Adrenal gland (tissue), 12 donors: ENCODE measurements around the gene ZNF487. TPM values are rescaled to one million over a fixed set of nuclear protein-coding genes. Genes with fewer than 3 reads are reported as not detected.

ENCODE experiments used
- DNase-seq, 7 donors: peaks; one replicate each; pipeline ENCODE4 v3.0.0-alpha.2; 2019 to 2020
- H3K27ac ChIP-seq, 5 donors: fragments of 200-600 bp; sonication (generic) in 4 of 5; 1 replicate in 3 of 5; 2 replicates in 2 of 5; pipeline versions ENCODE4 v1.5.1 to v1.8.0; 2016 to 2020; ENCODE audit warnings: mild to moderate bottlenecking in 1 of 5
- H3K27me3 ChIP-seq: fragments of 200-600 bp; 2 replicates; pipeline ENCODE4 v1.8.0; 2021
- H3K36me3 ChIP-seq, 2 donors: fragments of 200-600 bp; replicated peaks in 1 of 2; 1 replicate in 1 of 2; 2 replicates in 1 of 2; pipeline versions ENCODE4 v1.5.1 to v1.8.0; 2018 to 2022
- H3K4me1 ChIP-seq, 2 donors: fragments of 200-600 bp; replicated peaks in 1 of 2; 1 replicate in 1 of 2; 2 replicates in 1 of 2; pipeline versions ENCODE4 v1.5.1 to v1.8.0; 2018 to 2021
- H3K4me3 ChIP-seq, 4 donors: fragments of 200-600 bp; sonication (generic) in 3 of 4; one replicate each; pipeline ENCODE4 v1.5.1; 2016 to 2018
- H3K9me3 ChIP-seq, 3 donors: fragments of 200-600 bp; sonication (generic) in 1 of 3; replicated peaks in 1 of 3; 1 replicate in 2 of 3; 2 replicates in 1 of 3; pipeline versions ENCODE4 v1.5.1 to v1.8.0; 2016 to 2021
- CTCF ChIP-seq, 6 experiments: fragments of 450-650 bp in 4 of 6; fragments of 200-600 bp in 2 of 6; sonication (generic) in 1 of 6; IDR thresholded peaks; 1 replicate in 5 of 6; 2 replicates in 1 of 6; pipeline versions ENCODE4 v1.5.1 to v1.8.0; 2016 to 2021; ENCODE audit warnings: antibody characterized with exemption in 6 of 6, mild to moderate bottlenecking in 2 of 6, moderate library complexity in 1 of 6
- POLR2A ChIP-seq, 2 donors: fragments of 450-650 bp; IDR thresholded peaks; one replicate each; pipeline ENCODE4 v1.6.1; 2017; ENCODE audit warnings: antibody characterized with exemption in 2 of 2, mild to moderate bottlenecking in 2 of 2, moderate library complexity in 1 of 2
- WGBS, 4 donors: extraction: QIAGEN DNeasy Blood & Tissue Kit in 2 of 4; methylation state at CpG; one replicate each; pipeline versions ENCODE4 v1.1.5 to v1.1.7; 2013 to 2017; 5-methylcytosine and 5-hydroxymethylcytosine counted together
- intact Hi-C, 2 donors: fragments of 100-400 bp; cut with DNase I; formaldehyde crosslinking; loops; one replicate each; pipeline versions ENCODE4 v1.14.1 to v1.15.0; 2022 to 2023
- polyA plus RNA-seq, 3 donors: library from polyadenylated mRNA; stranded (reverse); fragments of 200-250 nt in 2 of 3; fragments of 350-450 nt in 1 of 3; fragmentation: Illumina TruSeq in 1 of 3; extraction: RNeasy Lipid Tissue Mini Kit (QIAGEN cat#74804) in 1 of 3; gene quantifications; one replicate each; pipeline ENCODE4 v1.2.3, GENCODE V29; 2013 to 2014
- total RNA-seq, 9 donors: library from RNA; depleted of rRNA in 4 of 9; stranded (reverse); fragments of >200 nt in 4 of 9; fragments of 120-200 nt in 1 of 9; fragmentation: NEBNext Ultra II Directional in 1 of 9; extraction: Animal tissue kit (Norgen Biotek cat#: 25700) in 1 of 9; gene quantifications; one replicate each; pipeline versions ENCODE4 v1.1.0 to v1.2.4, GENCODE V29; 2013 to 2023
- donor health status: healthy with polysubstance abuse.
- donor health status: Bipolar disorder and iron deficiency.
- donor health status: DM: yes; HTN: yes; CAD: no.
- donor health status: DM: no; HTN: no; CAD: no.
- donor health status: DM: no; HTN: no; CAD: no.
- donor health status: DM: yes; HTN: yes; CAD: no.

ZNF487 gene
- total and polyA plus RNA-seq, 12 donors, result 2.1 to 10.1 (median 5.7) TPM

GRCh38 chr10:43399320-43400310, 37.3 kb upstream of the ZNF487 start:
- 83 to 89% (median 88%) methylated on average over 5 of the region's 5 CpGs for WGBS, 4 donors
- peaks cover 29 to 84% of the 10 kb centered on the region in 2 donors for H3K4me1 ChIP-seq
- H3K4me3 ChIP-seq, result no peak overlapping the region
- intact Hi-C loops, result loop anchor here in 1 of 2 donors (5.0 kb wide), 1 partner anchor 38 kb away; the partner anchor contains the start of gene ZNF487
- no peaks in the 10 kb centered on the region for H3K9me3 ChIP-seq
- H3K36me3 ChIP-seq, result peaks cover 0 to 4% of the 10 kb centered on the region in 2 donors
- H3K27ac ChIP-seq, result peak overlapping the region in 1 of 5 donors; percentile 44
- H3K27me3 ChIP-seq, result no peaks in the 10 kb centered on the region
- no peak for TF ChIP-seq CTCF (IDR thresholded peaks at IDR 0.05)
- no peak for TF ChIP-seq POLR2A (IDR thresholded peaks at IDR 0.05)
- DNase-seq, result peak in 1 of 7 donors; percentile 48

GRCh38 chr10:43401627-43402026, 35.3 kb upstream of the ZNF487 start:
- no peak overlapping the region for H3K4me3 ChIP-seq
- H3K9me3 ChIP-seq, result no peaks in the 10 kb centered on the region
- DNase-seq, result no peak
- 71 to 94% (median 82%) methylated on average over 2 of the region's 2 CpGs for WGBS, 4 donors
- H3K27ac ChIP-seq, result peak overlapping the region in 1 of 5 donors; percentile 9
- intact Hi-C loops, result no loop called here
- H3K27me3 ChIP-seq, result no peaks in the 10 kb centered on the region
- TF ChIP-seq POLR2A (IDR thresholded peaks at IDR 0.05) (no peak), CTCF (IDR thresholded peaks at IDR 0.05) (no peak)
- H3K36me3 ChIP-seq, result peaks cover 0 to 4% of the 10 kb centered on the region in 2 donors
- peaks cover 42 to 88% of the 10 kb centered on the region in 2 donors for H3K4me1 ChIP-seq

- Histone ChIP-seq H3K4me3 (no peak overlapping the region), H3K36me3 (peaks cover 0 to 4% of the 10 kb centered on the region in 2 donors), H3K27me3 (no peaks in the 10 kb centered on the region), H3K4me1 (peaks cover 43 to 89% of the 10 kb centered on the region in 2 donors), H3K27ac (no peak overlapping the region), H3K9me3 (no peaks in the 10 kb centered on the region)
- no peak for TF ChIP-seq CTCF (IDR thresholded peaks at IDR 0.05)
- no peak for TF ChIP-seq POLR2A (IDR thresholded peaks at IDR 0.05)
- 53 to 56% (median 55%) methylated on average over 4 of the region's 4 CpGs for WGBS, 4 donors
- intact Hi-C loops, result no loop called here
- DNase-seq, result no peak
Measured at GRCh38 chr10:43402176-43402575, 34.7 kb upstream of the ZNF487 start.

DNA sequence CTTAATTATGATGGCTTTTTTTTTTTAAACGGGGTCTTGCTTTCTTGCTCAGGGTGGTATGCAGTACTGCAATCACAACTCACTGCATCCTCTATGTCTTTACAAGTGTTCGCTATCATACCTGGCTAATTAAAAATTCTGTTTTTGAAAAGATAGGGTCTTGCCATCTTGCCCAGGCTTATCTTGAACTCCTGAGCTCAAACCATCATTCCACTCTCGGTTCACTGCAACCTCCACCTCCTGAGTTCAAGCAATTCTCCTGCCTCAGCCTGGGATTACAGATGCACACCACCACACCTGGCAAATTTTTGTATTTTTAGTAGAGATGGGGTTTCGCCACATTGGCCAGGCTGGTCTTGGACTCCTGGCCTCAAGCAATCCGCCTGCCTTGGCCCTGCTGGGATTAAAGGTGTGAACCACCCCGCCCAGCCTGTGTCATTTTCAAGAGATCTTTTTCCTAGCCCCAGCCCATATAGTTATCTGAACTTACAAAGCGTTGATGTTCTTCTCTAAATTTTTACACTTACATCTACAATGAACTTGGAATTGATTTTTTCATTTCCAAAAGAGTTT, 33.9 kb upstream of the ZNF487 start:
- TF ChIP-seq POLR2A (IDR thresholded peaks at IDR 0.05) (no peak), CTCF (IDR thresholded peaks at IDR 0.05) (no peak)
- Histone ChIP-seq H3K9me3 (no peaks in the 10 kb centered on the region), H3K27me3 (no peaks in the 10 kb centered on the region), H3K4me3 (no peak overlapping the region), H3K4me1 (peaks cover 39 to 84% of the 10 kb centered on the region in 2 donors), H3K27ac (no peak overlapping the region), H3K36me3 (peaks cover 0 to 4% of the 10 kb centered on the region in 2 donors)
- WGBS, 4 donors, result 90 to 93% (median 91%) methylated on average over 7 of the region's 7 CpGs
- no peak for DNase-seq
- intact Hi-C loops, result no loop called here
